Trophoblast cell (in vitro differentiated cells and primary cell): Measurements from ENCODE around the gene MTMR2.

ENCODE experiments used
- DNase-seq, 2 donors: peaks; one replicate each; pipeline ENCODE4 v3.0.0-alpha.2; 2016
- H2AFZ ChIP-seq: 2 replicates; pipeline ENCODE4 v1.6.1; 2013; ENCODE audit warnings: low read length, moderate library complexity, mild to moderate bottlenecking; ENCODE audit not compliant: insufficient read depth, poor library complexity
- H2AK5ac ChIP-seq: 2 replicates; pipeline ENCODE4 v1.6.1; 2013; ENCODE audit warnings: mild to moderate bottlenecking, low read length
- H2BK120ac ChIP-seq: 2 replicates; pipeline ENCODE4 v1.6.1; 2013; ENCODE audit warnings: low read length, mild to moderate bottlenecking, moderate library complexity; ENCODE audit not compliant: insufficient read depth, poor library complexity
- H2BK12ac ChIP-seq: 2 replicates; pipeline ENCODE4 v1.6.1; 2013; ENCODE audit warnings: mild to moderate bottlenecking, low read length, moderate library complexity
- H2BK5ac ChIP-seq: 2 replicates; pipeline ENCODE4 v1.6.1; 2013; ENCODE audit warnings: low read length, low read depth, moderate library complexity, mild to moderate bottlenecking; ENCODE audit not compliant: poor library complexity
- H3K14ac ChIP-seq: 2 replicates; pipeline ENCODE4 v1.6.1; 2013; ENCODE audit warnings: mild to moderate bottlenecking, low read length
- H3K18ac ChIP-seq: 2 replicates; pipeline ENCODE4 v1.6.1; 2013; ENCODE audit warnings: mild to moderate bottlenecking, low read length
- H3K23ac ChIP-seq: 2 replicates; pipeline ENCODE4 v1.6.1; 2013; ENCODE audit warnings: low read length
- H3K27ac ChIP-seq: 2 replicates; pipeline ENCODE4 v1.5.1; 2013; ENCODE audit warnings: low read depth, mild to moderate bottlenecking, inconsistent platforms, low read length, moderate library complexity
- H3K27me3 ChIP-seq: 2 replicates; pipeline ENCODE4 v1.6.1; 2013; ENCODE audit warnings: inconsistent platforms, mild to moderate bottlenecking, low read length, moderate library complexity; ENCODE audit not compliant: insufficient read depth
- H3K36me3 ChIP-seq, 2 experiments: 1 replicate in 1 of 2; 2 replicates in 1 of 2; pipeline ENCODE4 v1.6.1; 2013; ENCODE audit warnings: low read length in 2 of 2, mild to moderate bottlenecking in 2 of 2, moderate library complexity in 1 of 2; ENCODE audit not compliant: insufficient read depth in 2 of 2, control insufficient read depth in 1 of 2
- H3K4ac ChIP-seq: 2 replicates; pipeline ENCODE4 v1.6.1; 2013; ENCODE audit warnings: low read depth, mild to moderate bottlenecking, low read length, moderate library complexity
- H3K4me1 ChIP-seq, 2 experiments: 1 replicate in 1 of 2; 2 replicates in 1 of 2; pipeline ENCODE4 v1.6.1; 2013; ENCODE audit warnings: low read length in 2 of 2, mild to moderate bottlenecking in 2 of 2, moderate library complexity in 1 of 2; ENCODE audit not compliant: insufficient read depth in 2 of 2, control insufficient read depth in 1 of 2
- H3K4me2 ChIP-seq: 2 replicates; pipeline ENCODE4 v1.6.1; 2013; ENCODE audit warnings: inconsistent platforms, mild to moderate bottlenecking, low read length, moderate library complexity
- H3K4me3 ChIP-seq: 2 replicates; pipeline ENCODE4 v1.5.1; 2013; ENCODE audit warnings: mild to moderate bottlenecking, low read depth, low read length, inconsistent platforms
- H3K79me1 ChIP-seq: one replicate; pipeline ENCODE4 v1.6.1; 2013; ENCODE audit warnings: low read length
- H3K79me2 ChIP-seq: 2 replicates; pipeline ENCODE4 v1.6.1; 2013; ENCODE audit warnings: low read length, mild to moderate bottlenecking; ENCODE audit not compliant: control insufficient read depth, insufficient read depth, poor library complexity
- H3K9ac ChIP-seq: 2 replicates; pipeline ENCODE4 v1.6.1; 2013; ENCODE audit warnings: mild to moderate bottlenecking, low read length
- H3K9me3 ChIP-seq: 2 replicates; pipeline ENCODE4 v1.6.1; 2013; ENCODE audit warnings: low read depth, mild to moderate bottlenecking, control low read depth, inconsistent platforms, low read length; ENCODE audit not compliant: insufficient read depth
- H4K12ac ChIP-seq: 2 replicates; pipeline ENCODE4 v1.6.1; 2013; ENCODE audit warnings: low read depth, mild to moderate bottlenecking, low read length, moderate library complexity
- H4K8ac ChIP-seq: 2 replicates; pipeline ENCODE4 v1.6.1; 2013; ENCODE audit warnings: low read depth, mild to moderate bottlenecking, low read length, moderate library complexity
- H4K91ac ChIP-seq: one replicate; pipeline ENCODE4 v1.6.1; 2013; ENCODE audit warnings: low read depth, mild to moderate bottlenecking, low read length, moderate library complexity
- WGBS: extraction: QIAGEN DNeasy Blood & Tissue Kit; methylation state at CpG from one replicate; pipeline ENCODE4 v1.1.7; 2013; ENCODE audit warnings: missing lambda C conversion rate; ENCODE audit not compliant: insufficient read length, insufficient coverage; ENCODE audit errors: extremely low coverage; 5-methylcytosine and 5-hydroxymethylcytosine counted together

Gene MTMR2

DNA sequence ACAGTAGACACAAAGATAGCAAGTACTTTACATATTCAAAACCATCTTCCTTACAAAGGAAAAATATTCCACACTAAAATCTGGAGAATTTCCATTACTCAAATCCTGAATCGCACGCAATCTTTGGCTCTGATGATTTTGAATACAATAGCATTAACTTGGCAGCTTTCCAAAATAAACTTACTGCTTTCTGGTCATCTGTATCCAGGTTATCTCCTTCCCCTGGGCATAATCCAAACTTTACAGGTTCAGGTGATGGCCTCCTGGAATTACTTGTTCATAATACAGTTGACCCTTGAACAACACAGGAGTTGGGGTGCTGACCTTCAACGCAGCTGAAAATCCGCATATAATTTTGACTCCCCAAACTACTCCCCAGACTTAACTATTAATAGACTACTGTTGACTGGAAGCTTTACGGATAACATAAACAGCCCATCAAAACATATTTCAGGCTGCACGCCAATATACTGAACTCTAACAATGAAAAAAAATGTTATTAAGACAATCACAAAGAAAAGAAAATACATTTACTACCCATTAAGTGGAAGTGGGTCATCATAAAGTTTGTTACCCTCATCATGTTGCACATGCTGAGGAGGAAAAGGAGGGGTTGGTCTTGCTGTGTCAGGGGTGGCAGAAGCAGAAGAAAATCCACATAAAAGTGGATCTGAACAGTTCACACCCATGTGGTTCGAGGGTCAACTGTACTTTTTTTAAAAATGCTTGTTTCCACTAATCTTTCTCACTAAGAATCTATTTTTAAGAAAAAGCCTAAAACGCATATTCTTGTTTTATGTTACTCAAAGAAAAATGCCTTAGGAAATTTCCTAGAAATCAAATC lies 6.5 kb downstream of the MTMR2 start:
- H3K9me3 ChIP-seq: no peaks in the 10 kb centered on the region
- no peak overlapping the region for H2BK5ac ChIP-seq
- no peak overlapping the region for H2AFZ ChIP-seq
- no peaks in the 10 kb centered on the region for H3K36me3 ChIP-seq
- no peak overlapping the region for H3K27ac ChIP-seq
- H3K79me2 ChIP-seq: no peaks in the 10 kb centered on the region
- no peaks in the 10 kb centered on the region for H3K4me1 ChIP-seq
- no peak overlapping the region for H3K14ac ChIP-seq
- no peak overlapping the region for H2BK12ac ChIP-seq
- H3K4ac ChIP-seq: no peak overlapping the region
- no peak overlapping the region for H3K18ac ChIP-seq
- H3K23ac ChIP-seq: no peak overlapping the region
- no peaks in the 10 kb centered on the region for H3K27me3 ChIP-seq
- no peak overlapping the region for H4K8ac ChIP-seq
- no peak overlapping the region for H3K4me2 ChIP-seq
- no peak overlapping the region for H3K4me3 ChIP-seq
- DNase-seq: no peak
- H3K9ac ChIP-seq: no peak overlapping the region
- no peaks in the 10 kb centered on the region for H3K79me1 ChIP-seq
- no peak overlapping the region for H2AK5ac ChIP-seq
- no peak overlapping the region for H4K12ac ChIP-seq
- H2BK120ac ChIP-seq: no peak overlapping the region
- no CpG with 5 or more reads among the region's 8 CpGs for WGBS
- H4K91ac ChIP-seq: no peak overlapping the region

GRCh38 chr11:95916049-95916448 lies 7.9 kb downstream of the MTMR2 start:
- H3K23ac ChIP-seq: no peak overlapping the region
- H3K9ac ChIP-seq: no peak overlapping the region
- H3K14ac ChIP-seq: no peak overlapping the region
- no peak overlapping the region for H3K4me2 ChIP-seq
- no peak overlapping the region for H3K27ac ChIP-seq
- no peak overlapping the region for H4K12ac ChIP-seq
- H3K4me3 ChIP-seq: no peak overlapping the region
- H4K91ac ChIP-seq: no peak overlapping the region
- H4K8ac ChIP-seq: no peak overlapping the region
- no CpG with 5 or more reads among the region's 2 CpGs for WGBS
- H2AFZ ChIP-seq: no peak overlapping the region
- H2AK5ac ChIP-seq: no peak overlapping the region
- no peaks in the 10 kb centered on the region for H3K36me3 ChIP-seq
- no peaks in the 10 kb centered on the region for H3K27me3 ChIP-seq
- H3K9me3 ChIP-seq: no peaks in the 10 kb centered on the region
- H3K79me1 ChIP-seq: no peaks in the 10 kb centered on the region
- H2BK120ac ChIP-seq: no peak overlapping the region
- H3K4me1 ChIP-seq: no peaks in the 10 kb centered on the region
- no peaks in the 10 kb centered on the region for H3K79me2 ChIP-seq
- DNase-seq: no peak
- H3K4ac ChIP-seq: no peak overlapping the region
- no peak overlapping the region for H2BK12ac ChIP-seq
- no peak overlapping the region for H2BK5ac ChIP-seq
- H3K18ac ChIP-seq: no peak overlapping the region

DNA sequence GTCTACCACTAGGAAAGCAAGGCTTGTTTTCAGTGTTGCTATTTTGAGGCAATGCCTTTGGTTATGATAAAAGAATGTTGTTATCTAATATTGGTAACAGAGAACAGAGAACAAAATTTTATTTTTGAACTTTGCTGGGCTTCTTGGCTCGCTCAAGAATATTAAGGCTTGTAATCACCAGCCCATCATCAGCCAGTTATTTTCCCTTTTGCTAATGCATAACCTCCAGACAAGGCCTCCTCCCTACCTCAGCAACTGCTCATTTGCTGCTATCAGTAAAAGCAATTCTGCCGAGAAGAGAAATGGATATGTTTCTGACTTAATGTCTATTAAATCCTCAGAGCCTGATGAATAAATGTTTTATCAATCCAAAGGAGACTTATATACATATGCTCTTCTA lies 8.9 kb downstream of the MTMR2 start:
- no peak overlapping the region for H3K4me3 ChIP-seq
- H3K9me3 ChIP-seq: no peaks in the 10 kb centered on the region
- H2BK5ac ChIP-seq: no peak overlapping the region
- no peaks in the 10 kb centered on the region for H3K4me1 ChIP-seq
- no peaks in the 10 kb centered on the region for H3K79me1 ChIP-seq
- no peak overlapping the region for H2BK120ac ChIP-seq
- H4K12ac ChIP-seq: no peak overlapping the region
- H2AFZ ChIP-seq: no peak overlapping the region
- no peak overlapping the region for H3K4ac ChIP-seq
- H3K23ac ChIP-seq: no peak overlapping the region
- no peak overlapping the region for H3K14ac ChIP-seq
- no peak overlapping the region for H3K18ac ChIP-seq
- H2BK12ac ChIP-seq: no peak overlapping the region
- no peak overlapping the region for H4K91ac ChIP-seq
- WGBS: no CpG with 5 or more reads among the region's 2 CpGs
- no peak overlapping the region for H3K4me2 ChIP-seq
- DNase-seq: no peak
- H3K79me2 ChIP-seq: no peaks in the 10 kb centered on the region
- no peak overlapping the region for H3K27ac ChIP-seq
- no peak overlapping the region for H4K8ac ChIP-seq
- no peak overlapping the region for H2AK5ac ChIP-seq
- no peak overlapping the region for H3K9ac ChIP-seq
- no peaks in the 10 kb centered on the region for H3K27me3 ChIP-seq
- no peaks in the 10 kb centered on the region for H3K36me3 ChIP-seq

GRCh38 chr11:95913830-95914615 lies 9.9 kb downstream of the MTMR2 start:
- H2AFZ ChIP-seq: no peak overlapping the region
- H3K4me2 ChIP-seq: no peak overlapping the region
- no peak overlapping the region for H2BK5ac ChIP-seq
- no peaks in the 10 kb centered on the region for H3K27me3 ChIP-seq
- no peak overlapping the region for H3K9ac ChIP-seq
- no peak overlapping the region for H3K18ac ChIP-seq
- WGBS: no CpG with 5 or more reads among the region's 1 CpG
- H3K4me3 ChIP-seq: no peak overlapping the region
- H4K91ac ChIP-seq: no peak overlapping the region
- no peaks in the 10 kb centered on the region for H3K79me1 ChIP-seq
- H3K4me1 ChIP-seq: no peaks in the 10 kb centered on the region
- H3K79me2 ChIP-seq: no peaks in the 10 kb centered on the region
- no peak for DNase-seq
- H3K4ac ChIP-seq: no peak overlapping the region
- no peaks in the 10 kb centered on the region for H3K36me3 ChIP-seq
- no peak overlapping the region for H3K23ac ChIP-seq
- no peak overlapping the region for H2BK12ac ChIP-seq
- no peak overlapping the region for H2BK120ac ChIP-seq
- H2AK5ac ChIP-seq: no peak overlapping the region
- H4K8ac ChIP-seq: no peak overlapping the region
- no peak overlapping the region for H3K14ac ChIP-seq
- H3K9me3 ChIP-seq: no peaks in the 10 kb centered on the region
- no peak overlapping the region for H3K27ac ChIP-seq
- no peak overlapping the region for H4K12ac ChIP-seq
